ENCODE data around the gene UNC80.

- TF ChIP-seq CTCF (IDR thresholded peaks at IDR 0.05) = no peak
- no peak for TF ChIP-seq POLR2A (IDR thresholded peaks at IDR 0.05)
- TF ChIP-seq POLR2AphosphoS5 (IDR thresholded peaks at IDR 0.05) = no peak
Observed at GRCh38 chr2:209974576-209974975, 202.9 kb downstream of the UNC80 start.

All from prostate gland (tissue), 2 donors.